Tibial nerve (tissue), 4 donors: ENCODE measurements around the gene XRN2. TPM values are rescaled to one million over a fixed set of nuclear protein-coding genes. Genes with fewer than 3 reads are reported as not detected.
"Not testable (repeated sequence)": the region's sequence is repeated elsewhere in the genome, so short reads cannot be mapped to it uniquely, and the experiment has no call there.

Source experiments
- DNase-seq, 2 donors: peaks; one replicate each; pipeline ENCODE4 v3.0.0-alpha.2; 2019; ENCODE audit warnings: low spot score in 2 of 2
- H3K27ac ChIP-seq, 4 donors: fragments of 200-600 bp; sonication (generic) in 3 of 4; one replicate each; pipeline ENCODE4 v1.5.1; 2017 to 2019; ENCODE audit warnings: mild to moderate bottlenecking in 1 of 4
- H3K27me3 ChIP-seq, 2 donors: fragments of 200-600 bp; sonication (generic) in 1 of 2; one replicate each; pipeline versions ENCODE4 v1.5.1 to v1.6.0; 2017 to 2019
- H3K36me3 ChIP-seq, 3 donors: fragments of 200-600 bp; sonication (generic); one replicate each; pipeline ENCODE4 v1.5.1; 2018 to 2019
- H3K4me1 ChIP-seq, 4 donors: fragments of 200-600 bp; sonication (generic) in 3 of 4; one replicate each; pipeline ENCODE4 v1.5.1; 2017 to 2019
- H3K4me3 ChIP-seq, 4 donors: fragments of 200-600 bp; sonication (generic) in 3 of 4; one replicate each; pipeline ENCODE4 v1.5.1; 2017 to 2019; ENCODE audit warnings: mild to moderate bottlenecking in 1 of 4, moderate library complexity in 1 of 4
- H3K9me3 ChIP-seq, 4 donors: fragments of 200-600 bp; sonication (generic) in 3 of 4; one replicate each; pipeline ENCODE4 v1.5.1; 2017 to 2019
- EP300 ChIP-seq, 2 donors: sonication (generic); formaldehyde crosslinking; IDR thresholded peaks; one replicate each; pipeline ENCODE4 v1.6.1; 2017; ENCODE audit warnings: antibody characterized with exemption in 2 of 2, mild to moderate bottlenecking in 1 of 2
- POLR2A ChIP-seq, 2 donors: fragments of 450-650 bp; IDR thresholded peaks; one replicate each; pipeline ENCODE4 v1.6.1; 2017; ENCODE audit warnings: antibody characterized with exemption in 2 of 2, mild to moderate bottlenecking in 2 of 2, moderate library complexity in 2 of 2
- WGBS, 2 donors: methylation state at CpG; one replicate each; pipeline ENCODE4 v1.1.5; 2018; 5-methylcytosine and 5-hydroxymethylcytosine counted together
- total RNA-seq, 4 donors: library from RNA; depleted of rRNA; stranded (reverse); fragments of >200 nt; gene quantifications; one replicate each; pipeline ENCODE4 v1.1.0, GENCODE V29; 2016
- TF ChIP-seq, protein P1 (sequence below), 5 experiments: fragments of 200-600 bp in 3 of 5; fragments of 450-650 bp in 2 of 5; sonication (generic) in 3 of 5; IDR thresholded peaks; one replicate each; pipeline ENCODE4 v1.5.1; 2016 to 2019; ENCODE audit warnings: antibody characterized with exemption in 5 of 5, mild to moderate bottlenecking in 3 of 5, moderate library complexity in 2 of 5

XRN2 gene
- total RNA-seq, 4 donors from 2014 or later, result 46.1 to 58.2 (median 53.0) TPM

DNA sequence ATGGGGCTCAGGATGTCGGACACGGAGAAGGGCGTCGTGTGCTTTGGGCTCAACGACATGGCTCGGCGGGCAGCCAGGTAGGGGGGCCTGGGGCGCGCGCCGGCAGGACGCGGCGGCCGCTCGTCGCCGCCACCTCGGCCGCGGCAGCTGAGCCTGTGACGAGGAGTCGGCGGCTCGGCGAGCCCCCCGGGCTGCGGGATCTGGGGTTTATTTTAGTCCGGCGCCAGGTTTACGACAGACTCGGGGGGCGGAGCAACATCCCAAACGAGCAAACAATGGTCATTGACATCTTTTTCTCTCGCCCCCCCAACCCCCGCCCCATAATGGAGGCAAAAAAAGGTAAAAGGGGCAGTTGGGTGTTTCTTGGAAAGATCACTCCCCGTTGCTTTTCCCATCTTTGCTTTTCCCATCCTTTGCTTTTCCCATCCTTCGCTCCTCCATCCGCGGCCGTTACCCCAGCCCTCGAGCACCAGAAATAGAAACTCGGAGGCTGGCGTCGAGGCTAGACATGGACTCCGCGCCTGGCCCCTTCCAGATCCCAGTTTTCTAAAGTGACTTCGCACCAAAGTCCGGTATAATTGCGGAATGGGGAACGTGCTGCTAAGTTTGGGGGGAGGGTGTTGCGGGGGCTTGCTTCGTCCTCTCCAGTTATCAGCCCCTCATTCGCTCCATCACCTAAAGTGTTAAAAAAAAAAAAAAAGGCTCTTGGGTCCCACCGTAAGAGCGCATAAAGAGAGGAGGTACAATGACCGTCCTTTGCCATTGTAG lies 94.4 kb downstream of the XRN2 start, which contains the start of gene NKX2-4:
TSS of gene NKX2-4 (minus strand) at position 186 of the 768 bp plus-strand sequence. CDS start at position 59, 127 bp downstream.
- Histone ChIP-seq H3K27ac (no peak within 1 kb of the TSS), H3K4me1 (peaks cover 0 to 25% (median 2%) of the 10 kb centered on the region in 4 donors), H3K9me3 (no peaks in the 10 kb centered on the region), H3K27me3 (peaks cover 4 to 89% of the 10 kb centered on the region in 2 donors), H3K4me3 (peak within 1 kb of the TSS in 1 of 4 donors; percentile 27), H3K36me3 (no peaks in the 10 kb centered on the region)
- TF ChIP-seq POLR2A (IDR thresholded peaks at IDR 0.05) (no peak), EP300 (IDR thresholded peaks at IDR 0.05) (no peak)
- TF ChIP-seq, protein P1, sequence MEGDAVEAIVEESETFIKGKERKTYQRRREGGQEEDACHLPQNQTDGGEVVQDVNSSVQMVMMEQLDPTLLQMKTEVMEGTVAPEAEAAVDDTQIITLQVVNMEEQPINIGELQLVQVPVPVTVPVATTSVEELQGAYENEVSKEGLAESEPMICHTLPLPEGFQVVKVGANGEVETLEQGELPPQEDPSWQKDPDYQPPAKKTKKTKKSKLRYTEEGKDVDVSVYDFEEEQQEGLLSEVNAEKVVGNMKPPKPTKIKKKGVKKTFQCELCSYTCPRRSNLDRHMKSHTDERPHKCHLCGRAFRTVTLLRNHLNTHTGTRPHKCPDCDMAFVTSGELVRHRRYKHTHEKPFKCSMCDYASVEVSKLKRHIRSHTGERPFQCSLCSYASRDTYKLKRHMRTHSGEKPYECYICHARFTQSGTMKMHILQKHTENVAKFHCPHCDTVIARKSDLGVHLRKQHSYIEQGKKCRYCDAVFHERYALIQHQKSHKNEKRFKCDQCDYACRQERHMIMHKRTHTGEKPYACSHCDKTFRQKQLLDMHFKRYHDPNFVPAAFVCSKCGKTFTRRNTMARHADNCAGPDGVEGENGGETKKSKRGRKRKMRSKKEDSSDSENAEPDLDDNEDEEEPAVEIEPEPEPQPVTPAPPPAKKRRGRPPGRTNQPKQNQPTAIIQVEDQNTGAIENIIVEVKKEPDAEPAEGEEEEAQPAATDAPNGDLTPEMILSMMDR (IDR thresholded peaks at IDR 0.05), result no peak
- 6 to 10% methylated on average over 29 to 57 of the region's 57 CpGs for WGBS, 2 donors
- DNase-seq, result no peak

DNA sequence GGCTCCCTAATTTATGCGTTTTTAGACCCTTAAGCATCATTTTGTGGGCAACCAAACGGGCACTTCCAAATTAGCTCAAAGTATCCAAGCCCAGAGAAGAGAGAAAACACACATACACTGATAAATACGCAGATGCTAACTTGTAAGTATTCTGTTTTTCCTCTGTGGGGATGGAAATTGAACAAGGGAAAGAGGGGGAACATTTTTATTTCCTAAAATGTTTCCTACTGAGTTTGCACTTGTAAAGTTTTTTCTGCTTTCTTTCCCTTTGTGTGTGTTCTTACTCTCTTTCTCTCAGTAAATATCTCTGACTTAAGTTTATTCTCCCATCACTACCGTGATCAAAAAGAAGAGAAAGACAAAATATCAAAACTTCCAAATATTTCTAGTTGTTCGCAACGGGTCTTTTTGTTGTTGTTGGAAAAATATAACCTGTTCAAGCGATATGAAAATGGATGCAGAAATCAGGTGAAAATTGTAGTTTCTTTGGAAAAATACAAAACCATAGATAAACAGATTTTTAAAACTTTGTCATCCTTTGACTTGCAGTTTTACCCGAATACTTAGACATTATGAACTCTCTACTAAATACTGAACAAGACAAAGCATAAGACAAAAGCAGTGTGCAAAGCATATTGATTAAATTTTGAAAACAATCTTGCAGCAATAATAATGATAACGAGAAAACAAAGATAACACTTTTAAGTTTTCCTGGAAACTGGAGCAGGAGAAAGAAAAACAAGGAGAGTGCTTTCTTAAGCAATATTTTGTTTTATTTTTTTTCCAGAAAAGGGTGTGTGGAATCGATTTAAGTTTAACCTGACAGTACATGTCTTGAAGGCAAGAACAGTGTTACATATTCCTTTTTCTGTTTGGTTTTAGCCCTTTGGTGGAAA lies 95.2 kb downstream of the XRN2 start:
- Histone ChIP-seq H3K4me3 (no peak overlapping the region), H3K27me3 (peaks cover 4 to 86% of the 10 kb centered on the region in 2 donors), H3K27ac (no peak overlapping the region), H3K9me3 (no peaks in the 10 kb centered on the region), H3K4me1 (peaks cover 0 to 25% (median 2%) of the 10 kb centered on the region in 4 donors), H3K36me3 (no peaks in the 10 kb centered on the region)
- no peak for DNase-seq
- 26 to 30% methylated on average over 10 of the region's 10 CpGs for WGBS, 2 donors
- TF ChIP-seq EP300 (IDR thresholded peaks at IDR 0.05), result peak in 1 of 2 donors; percentile 3
- TF ChIP-seq, protein P1 (IDR thresholded peaks at IDR 0.05), result no peak

DNA sequence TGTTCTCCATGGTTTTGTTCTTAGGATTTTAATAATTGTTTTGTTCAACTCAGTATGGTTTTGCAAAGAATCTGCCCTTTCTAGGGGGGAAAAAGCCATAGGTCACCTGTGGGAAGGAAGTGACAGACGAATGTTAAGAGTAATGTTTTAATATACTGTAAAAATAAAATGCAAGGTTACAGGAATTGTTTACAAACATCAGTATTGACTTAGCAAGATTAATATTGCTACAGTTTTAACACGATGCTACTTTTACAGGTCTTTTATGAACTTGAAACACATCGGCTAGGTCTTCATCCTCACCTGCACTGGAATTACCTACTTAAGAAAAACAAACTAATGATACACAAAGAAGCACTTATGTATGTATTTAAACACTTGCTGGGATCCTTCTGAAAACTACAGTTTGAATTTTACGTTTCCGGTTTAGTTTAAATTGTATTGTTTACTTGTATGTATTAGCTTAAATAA lies 95.9 kb downstream of the XRN2 start:
- no peak for DNase-seq
- Histone ChIP-seq H3K4me3 (no peak overlapping the region), H3K27ac (no peak overlapping the region), H3K9me3 (no peaks in the 10 kb centered on the region), H3K4me1 (peaks cover 0 to 25% (median 2%) of the 10 kb centered on the region in 4 donors), H3K36me3 (no peaks in the 10 kb centered on the region), H3K27me3 (peaks cover 4 to 85% of the 10 kb centered on the region in 2 donors)
- TF ChIP-seq, protein P1 (IDR thresholded peaks at IDR 0.05), result no peak
- TF ChIP-seq EP300 (IDR thresholded peaks at IDR 0.05), result peak in 1 of 2 donors; percentile 1
- no peak for TF ChIP-seq POLR2A (IDR thresholded peaks at IDR 0.05)
- 23 to 32% methylated on average over 5 of the region's 5 CpGs for WGBS, 2 donors

DNA sequence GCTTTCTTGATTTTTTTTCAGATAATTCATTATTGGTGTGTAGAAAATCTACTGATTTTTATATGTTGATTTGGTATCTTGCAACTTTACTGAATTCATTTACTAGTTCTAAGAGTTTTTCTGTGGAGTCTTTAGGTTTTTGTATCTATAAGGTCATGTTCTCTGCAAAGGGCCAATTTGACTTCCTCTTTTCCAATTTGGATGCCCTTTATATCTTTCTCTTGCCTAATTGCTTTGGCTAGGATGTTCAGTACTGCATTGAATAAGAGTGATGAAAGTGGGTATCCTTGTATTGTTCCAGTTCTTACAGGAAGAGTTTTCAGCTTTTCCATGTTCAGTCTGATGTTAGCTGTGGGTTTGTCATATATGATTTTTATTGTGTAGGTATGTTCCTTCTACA lies 108.6 kb downstream of the XRN2 start:
- Histone ChIP-seq H3K36me3 (no peaks in the 10 kb centered on the region), H3K4me3 (no peak overlapping the region), H3K4me1 (no peaks in the 10 kb centered on the region), H3K27me3 (no peaks in the 10 kb centered on the region), H3K9me3 (peaks cover 0 to 12% (median 0%) of the 10 kb centered on the region in 4 donors), H3K27ac (no peak overlapping the region)
- no peak for TF ChIP-seq EP300 (IDR thresholded peaks at IDR 0.05)
- TF ChIP-seq POLR2A (IDR thresholded peaks at IDR 0.05), result no peak
- TF ChIP-seq, protein P1 (IDR thresholded peaks at IDR 0.05), result no peak
- no peak for DNase-seq

DNA sequence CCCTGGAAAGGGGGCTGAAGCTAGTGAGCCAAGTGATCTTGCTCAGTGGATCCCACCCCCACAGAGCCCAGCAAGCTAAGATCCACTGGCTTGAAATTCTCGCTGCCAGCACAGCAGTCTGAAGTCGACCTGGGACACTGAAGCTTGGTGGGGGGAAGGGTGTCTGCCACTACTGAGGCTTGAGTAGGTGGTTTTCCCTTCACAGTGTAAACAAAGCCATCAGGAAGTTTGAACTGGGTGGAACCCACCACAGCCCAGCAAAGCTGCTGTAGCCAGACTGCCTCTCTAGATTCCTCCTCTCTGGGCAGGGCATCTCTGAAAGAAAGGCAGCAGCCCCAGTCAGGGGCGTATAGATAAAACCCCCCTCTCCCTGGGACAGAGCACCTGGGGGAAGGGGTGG lies 110.9 kb downstream of the XRN2 start:
- not testable (repeated sequence) for H3K4me1 ChIP-seq, H3K27ac ChIP-seq, H3K36me3 ChIP-seq, H3K4me3 ChIP-seq, H3K27me3 ChIP-seq, DNase-seq
- H3K9me3 ChIP-seq, result peaks cover 0 to 15% (median 0%) of the 10 kb centered on the region in 4 donors
- 49 to 52% methylated on average over 3 of the region's 3 CpGs for WGBS, 2 donors

DNA sequence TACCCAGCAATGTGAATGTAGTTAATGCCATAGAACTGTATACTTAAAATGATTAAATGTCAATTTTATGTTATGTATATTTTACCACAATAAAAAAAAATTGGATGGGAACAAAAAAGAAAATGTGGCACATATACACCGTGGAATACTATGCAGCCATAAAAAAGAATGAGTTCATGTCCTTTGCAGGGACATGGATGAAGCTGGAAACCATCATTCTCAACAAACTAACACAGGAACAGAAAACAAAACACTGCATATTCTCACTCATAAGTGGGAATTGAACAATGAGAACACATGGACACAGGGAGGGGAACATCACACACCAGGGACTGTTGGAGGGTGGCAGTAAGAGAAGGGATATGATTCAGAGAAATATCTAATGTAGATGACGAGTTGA lies 116.0 kb downstream of the XRN2 start:
- not testable (repeated sequence) for H3K27me3 ChIP-seq, DNase-seq, H3K4me3 ChIP-seq, H3K36me3 ChIP-seq, H3K27ac ChIP-seq, H3K4me1 ChIP-seq
- 75 to 80% methylated on average over 2 of the region's 2 CpGs for WGBS, 2 donors
- peaks cover 0 to 48% (median 2%) of the 10 kb centered on the region in 4 donors for H3K9me3 ChIP-seq
